BE2C (cell line): ENCODE measurements around the gene TMBIM1.

Source experiments
- DNase-seq: peaks from one replicate; pipeline ENCODE4 v3.0.0-alpha.2; 2020
- H3K27me3 ChIP-seq: fragments of 250-450 bp; sonication (Bioruptor Pico); 2 replicates; pipeline ENCODE4 v1.5.1; 2020; ENCODE audit warnings: mild to moderate bottlenecking
- H3K36me3 ChIP-seq: fragments of 250-450 bp; sonication (Bioruptor Pico); 2 replicates; pipeline ENCODE4 v1.5.1; 2020; ENCODE audit warnings: mild to moderate bottlenecking
- H3K4me1 ChIP-seq: fragments of 250-450 bp; sonication (Bioruptor Pico); 2 replicates; pipeline ENCODE4 v1.5.1; 2020
- H3K4me3 ChIP-seq: 2 replicates; pipeline ENCODE4 v1.5.1; 2011; ENCODE audit warnings: low read depth, low read length
- H3K9me3 ChIP-seq: fragments of 250-450 bp; sonication (Bioruptor Pico); 2 replicates; pipeline ENCODE4 v1.5.1; 2020
- CTCF ChIP-seq: IDR thresholded peaks from 2 replicates; pipeline ENCODE4 v1.5.1; 2012; ENCODE audit warnings: mild to moderate bottlenecking, low read depth, low read length

The TMBIM1 gene

GRCh38 chr2:218244665-218245064 is 47.6 kb downstream of the TMBIM1 start:
- H3K36me3 ChIP-seq: peaks cover 87% of the 10 kb centered on the region
- no peaks in the 10 kb centered on the region for H3K9me3 ChIP-seq
- no peaks in the 10 kb centered on the region for H3K27me3 ChIP-seq
- no peak overlapping the region for H3K4me3 ChIP-seq
- H3K4me1 ChIP-seq: no peaks in the 10 kb centered on the region
- no peak for TF ChIP-seq CTCF
- no peak for DNase-seq

- no peaks in the 10 kb centered on the region for H3K9me3 ChIP-seq
These were observed 48.1 kb downstream of the TMBIM1 start for GRCh38 chr2:218244204-218244603.

DNA sequence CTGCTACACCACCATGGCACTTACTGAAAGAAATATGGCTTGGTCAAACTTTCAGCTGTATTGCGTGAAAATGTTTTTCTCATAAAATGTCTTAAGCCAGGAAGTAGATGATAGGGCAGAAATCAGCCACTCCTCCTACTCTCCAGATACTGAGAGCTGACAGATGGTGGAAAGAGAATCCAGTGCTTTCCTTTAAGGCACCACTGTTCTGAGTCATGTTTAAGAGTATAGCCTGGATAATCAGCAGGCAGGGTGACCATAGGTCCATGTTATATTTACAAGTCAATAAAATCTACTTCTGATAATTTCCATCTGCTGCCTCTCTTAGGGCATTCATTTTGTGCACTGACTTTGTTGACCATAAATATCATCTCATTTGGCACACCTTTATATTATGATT is 53.4 kb downstream of the TMBIM1 start:
- TF ChIP-seq CTCF: no peak
- Histone ChIP-seq H3K36me3 (peaks cover 79% of the 10 kb centered on the region), H3K27me3 (no peaks in the 10 kb centered on the region), H3K9me3 (no peaks in the 10 kb centered on the region), H3K4me1 (no peaks in the 10 kb centered on the region), H3K4me3 (no peak overlapping the region)
- no peak for DNase-seq

More at GRCh38 chr2:218244204-218244603, 48.1 kb downstream of the TMBIM1 start:
- Histone ChIP-seq H3K27me3 (no peaks in the 10 kb centered on the region), H3K4me1 (no peaks in the 10 kb centered on the region), H3K36me3 (peaks cover 87% of the 10 kb centered on the region), H3K4me3 (no peak overlapping the region)
- no peak for TF ChIP-seq CTCF
- DNase-seq: no peak

GRCh38 chr2:218236829-218237228 is 55.5 kb downstream of the TMBIM1 start:
- peaks cover 83% of the 10 kb centered on the region for H3K36me3 ChIP-seq
- TF ChIP-seq CTCF: no peak
- H3K4me3 ChIP-seq: no peak overlapping the region
- H3K27me3 ChIP-seq: no peaks in the 10 kb centered on the region
- no peak for DNase-seq
- H3K4me1 ChIP-seq: no peaks in the 10 kb centered on the region
- H3K9me3 ChIP-seq: no peaks in the 10 kb centered on the region

- no peaks in the 10 kb centered on the region for H3K4me1 ChIP-seq
- no peaks in the 10 kb centered on the region for H3K9me3 ChIP-seq
- TF ChIP-seq CTCF: no peak
- H3K36me3 ChIP-seq: peaks cover 81% of the 10 kb centered on the region
- DNase-seq: no peak
- no peak overlapping the region for H3K4me3 ChIP-seq
- no peaks in the 10 kb centered on the region for H3K27me3 ChIP-seq
These were observed 57.3 kb downstream of the TMBIM1 start for GRCh38 chr2:218235017-218235416.

GRCh38 chr2:218234521-218234920 is 57.8 kb downstream of the TMBIM1 start:
- Histone ChIP-seq H3K4me3 (no peak overlapping the region), H3K4me1 (no peaks in the 10 kb centered on the region), H3K9me3 (no peaks in the 10 kb centered on the region), H3K27me3 (no peaks in the 10 kb centered on the region), H3K36me3 (peaks cover 76% of the 10 kb centered on the region)
- no peak for DNase-seq
- no peak for TF ChIP-seq CTCF
